Fibroblast of mammary gland (primary cell): ENCODE measurements around the gene MED13L.

Experiments used
- DNase-seq: peaks from one replicate; pipeline ENCODE4 v3.0.0-alpha.2; 2010; ENCODE audit warnings: low read depth
- H3K4me3 ChIP-seq: 2 replicates; pipeline ENCODE4 v1.5.1; 2011; ENCODE audit warnings: low read depth, mild to moderate bottlenecking, low read length, moderate library complexity; ENCODE audit not compliant: control insufficient read depth
- CTCF ChIP-seq: conservative IDR thresholded peaks from 2 replicates; pipeline ENCODE4 v1.5.1; 2011; ENCODE audit warnings: low read depth, low read length, inconsistent platforms; ENCODE audit not compliant: control insufficient read depth, insufficient read depth

The MED13L gene

GRCh38 chr12:116121453-116121871 is 156.0 kb downstream of the MED13L start:
- TF ChIP-seq CTCF = no peak
- peak; percentile 46 for DNase-seq
- peak overlapping the region; percentile 9 for H3K4me3 ChIP-seq

- TF ChIP-seq CTCF = no peak
- DNase-seq = no peak
These were observed 160.7 kb downstream of the MED13L start for GRCh38 chr12:116116650-116117424.

GRCh38 chr12:116113398-116114130 is 163.9 kb downstream of the MED13L start:
- H3K4me3 ChIP-seq = no peak overlapping the region
- DNase-seq = no peak
- no peak for TF ChIP-seq CTCF

More at GRCh38 chr12:116116650-116117424, 160.7 kb downstream of the MED13L start:
- no peak overlapping the region for H3K4me3 ChIP-seq

- no peak for DNase-seq
- no peak overlapping the region for H3K4me3 ChIP-seq
- no peak for TF ChIP-seq CTCF
These were observed 170.6 kb downstream of the MED13L start for GRCh38 chr12:116106870-116107269.

GRCh38 chr12:116104167-116104767 is 173.2 kb downstream of the MED13L start:
- no peak for DNase-seq
- no peak overlapping the region for H3K4me3 ChIP-seq
- TF ChIP-seq CTCF = no peak

GRCh38 chr12:116101991-116102390 is 175.5 kb downstream of the MED13L start:
- DNase-seq = no peak
- TF ChIP-seq CTCF = no peak
- H3K4me3 ChIP-seq = no peak overlapping the region
